K562 (cell line): ENCODE data around the gene IL15. TPM values are rescaled to one million over a fixed set of nuclear protein-coding genes. Genes with fewer than 3 reads are reported as not detected.

Experiments used
- ATAC-seq: fragments of 200-7000 bp; cut with Tn5 transposase; 3 replicates; pipeline ENCODE4 v1.9.1; 2020; ENCODE audit warnings: moderate library complexity
- BruUV-seq: library from RNA; stranded (reverse); fragments of 400-500 nt; replicated peaks from 2 replicates; lab custom pipeline; 2021; lab: Mats Ljungman, UMichigan
- CTCF ChIA-PET: fragments of 300-600 bp; formaldehyde crosslinking; extraction: SDS; loops from one replicate; lab custom pipeline; 2021; ENCODE audit warnings: low intra/inter-chr PET ratio; lab: Yijun Ruan, JAX
- POLR2A ChIA-PET: fragments of 300-600, 350-650 bp; sonication (Branson Sonifier 250); formaldehyde crosslinking; extraction: SDS; loops from one replicate; lab custom pipeline; 2021; ENCODE audit warnings: antibody characterized with exemption, inconsistent platforms; lab: Yijun Ruan, JAX
- DNase-seq, 4 experiments: peaks; one replicate each; pipeline versions ENCODE4 v3.0.0 to v3.0.0-alpha.2; 2011 to 2018; ENCODE audit warnings: low spot score in 3 of 4, mixed read lengths in 3 of 4; ENCODE audit errors: extremely low read depth in 1 of 4
- FAIRE-seq: peaks from 2 replicates; lab custom pipeline; 2011; peaks lifted over from hg19 to GRCh38; lab: Jason Lieb, UNC
- H2AFZ ChIP-seq: 2 replicates; pipeline ENCODE4 v1.6.0; 2011; ENCODE audit warnings: low read depth, low read length, control low read depth, inconsistent platforms
- H3K27ac ChIP-seq: fragments of 200-600 bp; 3 replicates; pipeline ENCODE4 v1.8.0; 2011; ENCODE audit warnings: low read depth, mild to moderate bottlenecking, control low read depth, inconsistent platforms, low read length, moderate library complexity, mixed read lengths; ENCODE audit errors: extremely low read depth
- H3K27me3 ChIP-seq, 2 experiments: fragments of 300-600 bp in 1 of 2; 2 replicates in 1 of 2; 3 replicates in 1 of 2; pipeline versions ENCODE4 v1.6.0 to v1.8.0; 2011; ENCODE audit warnings: inconsistent platforms in 2 of 2, low read length in 2 of 2, mild to moderate bottlenecking in 1 of 2, mixed read lengths in 1 of 2, moderate library complexity in 1 of 2; ENCODE audit not compliant: control insufficient read depth in 2 of 2, insufficient read depth in 2 of 2
- H3K36me3 ChIP-seq: fragments of 300-600 bp; 3 replicates; pipeline ENCODE4 v1.8.0; 2011; ENCODE audit warnings: mild to moderate bottlenecking, low read length, inconsistent platforms; ENCODE audit not compliant: control insufficient read depth, insufficient read depth
- H3K4me1 ChIP-seq, 2 experiments: fragments of 200-600 bp in 1 of 2; replicated peaks in 1 of 2; 2 replicates in 1 of 2; 3 replicates in 1 of 2; pipeline versions ENCODE4 v1.5.1 to v1.8.0; 2011; ENCODE audit warnings: inconsistent platforms in 2 of 2, low read length in 2 of 2, mild to moderate bottlenecking in 1 of 2, mixed read lengths in 1 of 2, moderate library complexity in 1 of 2; ENCODE audit not compliant: control insufficient read depth in 2 of 2, insufficient read depth in 2 of 2
- H3K4me2 ChIP-seq: 2 replicates; pipeline ENCODE4 v1.6.1; 2011; ENCODE audit warnings: low read length, control low read depth, inconsistent platforms, mixed read lengths; ENCODE audit not compliant: insufficient read depth
- H3K4me3 ChIP-seq: fragments of 200-600 bp; sonication (generic), shearing (Covaris generic); 2 replicates; pipeline ENCODE4 v1.5.1; 2016; ENCODE audit warnings: control low read depth, inconsistent platforms
- H3K79me2 ChIP-seq: fragments of 200-600 bp; 3 replicates; pipeline ENCODE4 v1.8.0; 2011; ENCODE audit warnings: low read length, inconsistent platforms; ENCODE audit not compliant: control insufficient read depth, insufficient read depth
- H3K9ac ChIP-seq, 2 experiments: 2 replicates each; pipeline versions ENCODE4 v1.6.0 to v1.6.1; 2011; ENCODE audit warnings: low read depth in 2 of 2, low read length in 2 of 2, control low read depth in 1 of 2, inconsistent platforms in 1 of 2, mild to moderate bottlenecking in 1 of 2, mixed read lengths in 1 of 2; ENCODE audit not compliant: insufficient read depth in 1 of 2
- H3K9me1 ChIP-seq: one replicate; pipeline ENCODE4 v1.6.0; 2011; ENCODE audit warnings: inconsistent platforms, mild to moderate bottlenecking, low read length, moderate library complexity; ENCODE audit not compliant: control insufficient read depth, insufficient read depth
- H3K9me3 ChIP-seq: replicated peaks from 2 replicates; pipeline ENCODE4 v1.5.1; 2011; ENCODE audit warnings: low read depth, low read length, inconsistent platforms; ENCODE audit not compliant: control insufficient read depth, insufficient read depth
- H4K20me1 ChIP-seq: replicated peaks from 2 replicates; pipeline ENCODE4 v1.6.1; 2011; ENCODE audit warnings: low read length, inconsistent platforms, mixed read lengths; ENCODE audit not compliant: control insufficient read depth, insufficient read depth
- MTF1 ChIP-seq: fragments of 250-450 bp; sonication (Bioruptor Pico); IDR thresholded peaks from 2 replicates; pipeline ENCODE4 v1.9.0; 2021; ENCODE audit warnings: moderate library complexity, mild to moderate bottlenecking, inconsistent platforms, borderline replicate concordance
- NFIC ChIP-seq: fragments of 450-650 bp; IDR thresholded peaks from 2 replicates; pipeline ENCODE4 v1.6.1; 2017; ENCODE audit warnings: mild to moderate bottlenecking, inconsistent platforms
- PTTG1 ChIP-seq: fragments of 450-650 bp; IDR thresholded peaks from 2 replicates; pipeline ENCODE4 v1.6.1; 2016; ENCODE audit warnings: low read depth, mild to moderate bottlenecking, missing genetic modification characterization, missing compliant biosample characterization
- ZFPM2 ChIP-seq: fragments of 250-450 bp; sonication (Bioruptor Pico); IDR thresholded peaks from 2 replicates; pipeline ENCODE4 v1.5.1; 2022; ENCODE audit warnings: mild to moderate bottlenecking
- WGBS: fragments of 100-300 bp; shearing (Covaris generic); methylation state at CpG from one replicate; pipeline ENCODE4 v1.1.6; 2016; ENCODE audit warnings: low coverage, mixed read lengths; ENCODE audit not compliant: insufficient coverage; ENCODE audit errors: missing lambda C conversion rate; 5-methylcytosine and 5-hydroxymethylcytosine counted together
- in situ Hi-C: fragments of 300-500 bp; cut with MboI; formaldehyde crosslinking; loops from 4 replicates; pipeline ENCODE4 v1.15.0; 2018; ENCODE audit warnings: inconsistent platforms, mixed read lengths
- intact Hi-C: fragments of 100-400 bp; cut with micrococcal nuclease; formaldehyde crosslinking; loops from 2 replicates; pipeline ENCODE4 v1.14.2; 2022
- polyA plus RNA-seq, 8 experiments: library from polyadenylated mRNA; depleted of rRNA in 4 of 8; stranded (reverse) in 5 of 8; unstranded in 3 of 8; fragments of >200 nt; fragmentation: Nextera tagmentation in 2 of 8; fragmentation: Illumina TruSeq in 1 of 8; extraction: Ambion mirVana in 2 of 8; extraction: Trizol in 1 of 8; gene quantifications; 2 replicates each; pipeline versions ENCODE4 v1.2.1 to v1.2.3, GENCODE V29; 2011 to 2014; ENCODE audit warnings: inconsistent platforms in 1 of 8, missing spikeins in 1 of 8
- total RNA-seq, 7 experiments: library from RNA; depleted of rRNA in 6 of 7; stranded (reverse); fragments of >200 nt in 6 of 7; fragmentation: Illumina TruSeq in 2 of 7; extraction: Trizol in 2 of 7; gene quantifications; 2 replicates each; pipeline versions ENCODE4 v1.2.1 to v1.2.3, GENCODE V29; 2011 to 2021; ENCODE audit warnings: low replicate concordance in 1 of 7
- TF ChIP-seq, protein P1 (sequence below): fragments of 450-650 bp; IDR thresholded peaks from 2 replicates; pipeline ENCODE4 v1.6.1; 2016
- TF ChIP-seq, protein P2 (sequence below): fragments of 250-450 bp; sonication (Bioruptor Pico); IDR thresholded peaks from 2 replicates; pipeline ENCODE4 v1.8.0; 2022; ENCODE audit warnings: moderate library complexity, mild to moderate bottlenecking, inconsistent platforms

Gene IL15
- total and polyA plus RNA-seq, 9 of the 15 experiments (the other 6 are each of a cell fraction or from before 2014, with no cell fraction given): 0.13 to 0.50 (median 0.34) TPM

- TF ChIP-seq, protein P1, sequence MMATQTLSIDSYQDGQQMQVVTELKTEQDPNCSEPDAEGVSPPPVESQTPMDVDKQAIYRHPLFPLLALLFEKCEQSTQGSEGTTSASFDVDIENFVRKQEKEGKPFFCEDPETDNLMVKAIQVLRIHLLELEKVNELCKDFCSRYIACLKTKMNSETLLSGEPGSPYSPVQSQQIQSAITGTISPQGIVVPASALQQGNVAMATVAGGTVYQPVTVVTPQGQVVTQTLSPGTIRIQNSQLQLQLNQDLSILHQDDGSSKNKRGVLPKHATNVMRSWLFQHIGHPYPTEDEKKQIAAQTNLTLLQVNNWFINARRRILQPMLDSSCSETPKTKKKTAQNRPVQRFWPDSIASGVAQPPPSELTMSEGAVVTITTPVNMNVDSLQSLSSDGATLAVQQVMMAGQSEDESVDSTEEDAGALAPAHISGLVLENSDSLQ: no peak
- TF ChIP-seq MTF1 (CRISPR knock-in tag) (no peak), ZFPM2 (no peak), PTTG1 (tag) (no peak), NFIC (no peak)
- TF ChIP-seq, protein P2, sequence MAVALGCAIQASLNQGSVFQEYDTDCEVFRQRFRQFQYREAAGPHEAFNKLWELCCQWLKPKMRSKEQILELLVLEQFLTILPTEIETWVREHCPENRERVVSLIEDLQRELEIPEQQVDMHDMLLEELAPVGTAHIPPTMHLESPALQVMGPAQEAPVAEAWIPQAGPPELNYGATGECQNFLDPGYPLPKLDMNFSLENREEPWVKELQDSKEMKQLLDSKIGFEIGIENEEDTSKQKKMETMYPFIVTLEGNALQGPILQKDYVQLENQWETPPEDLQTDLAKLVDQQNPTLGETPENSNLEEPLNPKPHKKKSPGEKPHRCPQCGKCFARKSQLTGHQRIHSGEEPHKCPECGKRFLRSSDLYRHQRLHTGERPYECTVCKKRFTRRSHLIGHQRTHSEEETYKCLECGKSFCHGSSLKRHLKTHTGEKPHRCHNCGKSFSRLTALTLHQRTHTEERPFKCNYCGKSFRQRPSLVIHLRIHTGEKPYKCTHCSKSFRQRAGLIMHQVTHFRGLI: no peak
- no TSS peak for BruUV-seq
- no peaks in the 10 kb centered on the region for H3K9me1 ChIP-seq
- no peak for ATAC-seq
- no peak for FAIRE-seq
- ChIA-PET POLR2A (no interaction called here), CTCF (no interaction called here)
- no peaks in the 10 kb centered on the region for H3K9me3 ChIP-seq
- no peak overlapping the region for H3K9ac ChIP-seq
- no peak overlapping the region for H3K27ac ChIP-seq
- H3K4me3 ChIP-seq: no peak overlapping the region
- no peaks in the 10 kb centered on the region for H3K79me2 ChIP-seq
- no peaks in the 10 kb centered on the region for H4K20me1 ChIP-seq
- H3K4me2 ChIP-seq: no peak overlapping the region
- intact Hi-C loops: no loop called here
- in situ Hi-C loops: no loop called here
- H3K4me1 ChIP-seq: no peaks in the 10 kb centered on the region
- H2AFZ ChIP-seq: no peak overlapping the region
- no peak for DNase-seq
- H3K36me3 ChIP-seq: no peaks in the 10 kb centered on the region
- H3K27me3 ChIP-seq: no peaks in the 10 kb centered on the region
- WGBS: 3% methylated on average over 2 of the region's 2 CpGs
Observed at GRCh38 chr4:141703497-141703896, 67.1 kb downstream of the IL15 start.
